RCC 7860 (cell line): ENCODE results near the gene ZDHHC24.

Experiments
- DNase-seq: peaks from one replicate; pipeline ENCODE4 v3.0.0-alpha.2; 2015; ENCODE audit warnings: low spot score
- FAIRE-seq: peaks from 2 replicates; lab custom pipeline; 2012; peaks lifted over from hg19 to GRCh38; lab: Jason Lieb, UNC

Gene ZDHHC24

DNA sequence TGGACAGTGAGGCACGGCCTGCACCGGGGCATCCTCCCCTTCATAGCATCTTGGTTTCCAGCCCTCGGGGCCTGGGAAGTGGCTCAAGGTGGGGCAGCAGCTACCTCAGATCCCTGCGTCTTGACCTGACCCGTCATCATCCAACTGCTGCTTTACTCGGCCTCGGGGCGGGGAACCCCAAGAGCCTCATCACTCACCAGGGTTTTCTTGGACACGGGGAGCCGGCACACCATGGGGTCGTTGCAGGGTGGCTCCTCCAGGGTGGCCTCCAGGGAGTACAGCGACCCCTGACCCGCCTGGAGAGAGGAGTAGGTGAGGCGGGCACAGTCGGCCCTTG, 21.9 kb upstream of the ZDHHC24 start:
- no peak for FAIRE-seq
- no peak for DNase-seq

DNA sequence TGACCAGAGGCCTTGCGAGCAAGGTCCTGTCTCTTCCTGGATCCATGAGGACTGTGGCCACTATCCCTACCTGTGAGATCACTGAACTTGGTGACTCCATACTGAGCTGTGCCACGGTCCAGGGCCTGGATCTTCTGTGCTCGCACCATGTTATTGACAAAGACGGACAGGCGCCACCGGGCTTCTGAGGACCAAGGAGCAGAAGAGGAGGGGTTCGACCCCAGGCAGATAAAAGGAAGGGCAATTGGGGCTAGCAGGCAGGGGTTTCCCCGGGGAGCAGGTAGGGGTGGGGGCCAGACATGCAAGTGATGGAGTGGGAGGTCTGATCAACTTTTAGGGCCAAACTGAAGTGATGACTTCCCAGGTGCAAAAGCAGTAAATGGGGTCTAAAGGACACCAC, 20.4 kb upstream of the ZDHHC24 start:
- no peak for DNase-seq
- no peak for FAIRE-seq

- DNase-seq (no peak), FAIRE-seq (no peak)
Measured at GRCh38 chr11:66564984-66565383, 19.1 kb upstream of the ZDHHC24 start.

GRCh38 chr11:66564538-66564937, 18.7 kb upstream of the ZDHHC24 start:
- FAIRE-seq (no peak), DNase-seq (no peak)

DNA sequence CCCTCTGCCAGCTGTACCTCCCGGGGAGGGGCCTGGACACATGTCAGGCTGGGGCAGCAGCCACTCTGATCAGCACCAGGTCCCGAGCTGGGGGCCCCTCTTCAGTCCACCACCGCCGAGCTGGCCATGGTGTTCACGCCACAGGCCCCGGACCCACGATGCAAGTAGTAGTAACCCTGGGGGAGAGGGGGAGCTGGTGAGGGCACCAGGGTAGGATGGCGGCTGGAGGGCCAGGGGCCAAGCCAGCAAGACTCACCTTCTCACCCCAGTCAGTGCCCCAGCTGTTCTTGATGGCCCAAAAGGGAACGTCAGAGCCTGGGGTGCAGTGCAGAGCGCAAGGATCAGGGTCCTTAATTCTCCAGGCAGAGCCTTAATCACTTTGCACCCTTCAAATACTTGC, 18.0 kb upstream of the ZDHHC24 start:
- FAIRE-seq (no peak), DNase-seq (no peak)

DNA sequence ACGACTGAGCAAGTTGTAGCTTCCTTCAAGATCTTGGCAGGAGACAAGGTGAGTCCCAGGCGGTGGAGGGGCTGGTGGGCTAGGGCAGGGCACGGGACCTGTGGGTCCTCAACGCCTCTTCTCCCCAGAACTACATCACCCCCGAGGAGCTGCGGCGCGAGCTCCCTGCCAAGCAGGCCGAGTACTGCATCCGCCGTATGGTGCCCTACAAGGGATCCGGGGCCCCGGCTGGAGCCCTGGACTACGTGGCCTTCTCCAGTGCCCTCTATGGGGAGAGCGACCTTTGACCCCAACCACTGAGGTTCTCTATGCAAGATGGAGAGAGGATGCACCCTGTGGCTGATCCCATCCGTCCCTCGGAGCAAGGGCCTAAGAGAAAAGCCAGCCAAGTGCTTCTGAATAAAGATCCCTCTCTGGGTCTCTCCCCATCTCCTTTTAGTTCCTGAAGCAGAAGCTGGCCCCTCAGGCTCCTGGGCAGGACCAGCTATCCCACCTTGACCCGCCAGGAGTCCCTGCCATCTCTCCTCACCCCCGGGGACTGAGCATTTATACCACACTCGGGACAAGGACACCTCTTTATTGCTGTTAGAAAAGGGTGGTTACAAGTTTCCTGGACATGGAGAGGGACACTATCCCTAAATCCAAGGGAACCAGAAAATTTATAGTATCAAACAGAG, 17.2 kb upstream of the ZDHHC24 start:
- no peak for FAIRE-seq
- DNase-seq = no peak

DNA sequence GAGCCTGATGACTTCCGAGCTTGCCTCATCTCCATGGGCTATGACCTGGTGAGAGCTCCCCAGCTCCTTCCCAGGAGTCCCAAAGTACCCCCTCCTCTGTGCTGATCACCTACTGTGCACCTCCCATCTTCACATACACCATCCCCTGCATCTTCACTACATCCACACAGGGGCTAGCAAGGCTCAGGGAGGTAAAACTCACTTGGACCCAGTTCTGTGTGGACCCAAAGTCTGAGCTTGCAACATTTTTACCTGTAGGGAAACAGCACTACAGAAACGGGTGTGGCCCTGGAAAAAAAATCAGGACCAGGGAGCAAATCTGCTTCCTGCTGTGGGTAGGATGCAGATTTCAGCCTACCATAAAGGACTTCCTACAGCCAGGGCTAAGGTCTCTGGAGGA, 16.4 kb upstream of the ZDHHC24 start:
- FAIRE-seq (no peak), DNase-seq (no peak)

- DNase-seq (no peak), FAIRE-seq (no peak)
Measured at GRCh38 chr11:66561975-66562248, 16.1 kb upstream of the ZDHHC24 start.

DNA sequence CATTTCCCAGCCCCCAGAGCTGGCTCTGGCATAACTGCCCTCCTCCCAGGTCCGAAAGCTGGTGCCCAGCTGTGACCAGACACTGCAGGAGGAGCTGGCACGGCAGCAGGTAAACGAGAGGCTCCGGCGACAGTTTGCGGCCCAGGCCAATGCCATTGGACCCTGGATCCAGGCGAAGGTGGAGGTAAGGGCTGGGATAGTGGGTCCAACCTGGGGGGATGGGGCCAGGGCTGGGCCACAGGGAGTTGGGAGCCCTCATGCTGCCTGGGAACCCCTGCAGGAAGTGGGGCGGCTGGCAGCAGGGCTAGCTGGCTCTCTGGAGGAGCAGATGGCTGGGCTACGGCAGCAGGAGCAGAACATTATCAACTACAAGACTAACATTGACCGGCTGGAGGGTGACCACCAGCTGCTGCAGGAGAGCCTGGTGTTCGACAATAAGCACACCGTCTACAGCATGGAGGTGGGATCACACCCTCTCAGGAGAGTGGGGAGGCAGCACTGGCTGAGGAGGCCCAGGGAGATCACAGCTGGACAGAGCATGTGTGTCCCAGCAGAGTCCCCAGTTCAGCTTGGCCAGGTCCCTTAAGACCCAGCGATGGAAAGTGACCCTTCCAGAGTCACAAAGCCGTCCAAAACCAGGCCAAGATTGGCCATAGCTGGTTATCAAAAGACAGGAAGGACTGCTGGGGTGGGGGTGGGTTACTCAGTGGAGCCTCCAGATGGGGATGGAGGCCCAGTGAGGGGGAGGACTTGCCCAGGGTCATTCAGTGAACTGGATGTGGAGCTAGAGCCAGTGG, 15.5 kb upstream of the ZDHHC24 start:
- DNase-seq (no peak), FAIRE-seq (no peak)

- no peak for DNase-seq
- no peak for FAIRE-seq
Measured at GRCh38 chr11:66559866-66560676, 14.2 kb upstream of the ZDHHC24 start.

DNA sequence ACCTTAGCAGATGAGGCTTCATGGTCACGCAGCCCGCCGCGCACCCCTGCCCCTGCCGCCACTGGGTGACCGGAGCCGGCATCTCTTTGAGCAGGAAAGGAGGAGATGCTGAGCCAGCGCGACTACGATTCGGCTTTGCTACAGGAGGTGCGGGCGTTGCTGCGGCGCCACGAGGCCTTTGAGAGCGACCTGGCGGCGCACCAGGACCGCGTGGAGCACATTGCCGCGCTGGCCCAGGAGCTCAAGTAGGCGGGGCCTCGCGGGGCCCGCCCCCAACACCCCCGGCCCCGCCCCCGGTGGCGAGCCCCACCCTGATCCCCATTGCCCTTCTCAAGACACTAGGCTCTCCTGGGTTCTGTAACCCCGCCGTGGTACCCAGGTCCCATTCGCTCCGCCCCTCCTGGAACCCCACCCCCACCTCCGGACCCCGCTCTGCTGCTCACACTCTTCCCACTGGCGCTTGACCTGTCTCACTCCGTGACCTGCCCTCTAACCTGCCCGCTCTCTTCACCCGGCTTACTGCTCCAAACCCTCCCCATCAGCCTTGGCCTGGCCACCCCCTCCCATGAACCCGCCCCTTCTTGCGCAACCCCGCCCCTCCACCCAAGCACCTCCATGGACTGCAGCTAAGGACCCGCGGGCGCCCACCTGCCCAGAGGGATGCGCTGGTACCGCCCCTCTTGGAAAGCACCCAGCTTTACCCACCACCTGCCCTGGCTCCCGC, 13.5 kb upstream of the ZDHHC24 start:
- FAIRE-seq = no peak

GRCh38 chr11:66557733-66558326, 12.0 kb upstream of the ZDHHC24 start:
- FAIRE-seq (no peak), DNase-seq (no peak)

More for the DNA sequence above, 13.5 kb upstream of the ZDHHC24 start:
- no peak for DNase-seq

DNA sequence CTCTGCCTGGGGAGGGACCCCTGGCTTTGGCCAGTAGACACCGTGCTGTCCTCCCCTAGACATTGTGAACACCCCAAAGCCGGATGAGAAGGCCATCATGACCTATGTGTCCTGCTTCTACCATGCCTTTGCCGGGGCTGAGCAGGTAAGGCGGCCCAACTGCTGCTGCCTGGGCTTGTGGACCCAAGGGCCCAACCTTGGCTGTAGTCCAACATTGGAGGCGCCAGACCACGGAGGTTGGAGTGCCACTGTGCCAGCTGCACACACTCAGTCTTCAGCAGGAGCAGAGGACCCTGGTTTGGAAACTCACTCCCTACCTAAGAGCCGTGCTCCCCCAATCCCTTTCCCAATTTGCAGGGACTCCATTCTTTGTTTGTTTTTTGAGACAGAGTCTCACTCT, 10.2 kb upstream of the ZDHHC24 start:
- no peak for DNase-seq
- FAIRE-seq = no peak

GRCh38 chr11:66555416-66555815, 9.6 kb upstream of the ZDHHC24 start:
- no peak for FAIRE-seq
- no peak for DNase-seq

DNA sequence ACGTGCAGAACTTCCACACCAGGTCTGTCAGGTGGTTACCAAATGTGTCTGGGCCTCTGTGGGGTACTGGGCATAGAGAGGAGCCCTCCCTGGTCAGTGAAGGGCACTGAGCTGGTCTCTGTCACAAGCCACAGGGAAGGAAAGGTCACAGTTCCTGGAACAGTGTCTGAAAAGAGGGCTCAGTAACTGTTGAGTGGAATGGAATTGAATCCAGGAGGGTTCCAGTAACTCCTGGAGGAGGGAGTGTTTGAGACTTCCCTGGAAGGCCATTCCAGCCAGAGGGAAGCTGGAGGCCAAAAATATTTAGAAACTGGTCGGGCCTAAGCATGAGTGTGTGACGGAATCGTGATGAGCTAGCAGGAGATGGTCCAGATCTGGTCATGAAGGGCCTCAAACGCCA, 8.8 kb upstream of the ZDHHC24 start:
- no peak for DNase-seq
- FAIRE-seq = no peak

DNA sequence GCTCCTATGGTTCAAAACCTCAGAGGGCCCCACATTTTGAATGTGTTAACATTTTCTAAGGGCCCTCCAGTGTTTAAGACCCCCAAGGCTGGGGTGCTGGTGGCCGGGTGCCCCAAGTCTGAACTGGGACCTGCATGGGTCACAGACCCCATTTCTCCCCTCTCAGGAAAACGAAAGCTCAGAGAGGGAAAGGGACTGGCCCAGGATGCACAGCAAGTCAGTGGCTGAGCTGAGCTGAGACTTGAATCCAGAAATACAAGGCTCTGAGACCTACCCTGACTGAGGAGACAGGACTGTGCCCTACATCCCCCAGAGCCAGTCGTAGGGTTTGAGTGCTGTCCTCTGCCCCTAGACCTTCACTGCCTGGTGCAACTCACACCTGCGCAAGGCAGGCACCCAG, 5.0 kb upstream of the ZDHHC24 start:
- FAIRE-seq (no peak), DNase-seq (no peak)

DNA sequence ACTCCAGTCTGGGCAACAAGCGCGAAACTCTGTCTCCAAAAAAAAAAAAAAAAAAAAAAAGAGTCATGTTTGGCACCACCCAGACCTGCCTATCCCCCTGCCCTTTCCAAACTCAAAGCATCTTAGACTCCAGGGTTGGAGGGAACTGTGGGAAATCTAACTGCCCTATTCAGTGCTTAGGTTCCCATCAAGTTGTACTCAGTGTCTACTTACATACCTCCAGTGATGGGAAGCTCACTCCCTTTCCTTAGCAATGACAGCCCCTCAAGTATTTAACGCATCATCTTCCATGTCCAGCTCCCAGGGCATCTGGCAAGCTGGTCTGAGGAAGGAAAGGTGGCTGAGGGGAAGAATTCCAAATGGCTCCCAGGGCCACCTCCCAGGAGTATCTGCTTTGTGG, 3.8 kb upstream of the ZDHHC24 start:
- DNase-seq (no peak), FAIRE-seq (no peak)

DNA sequence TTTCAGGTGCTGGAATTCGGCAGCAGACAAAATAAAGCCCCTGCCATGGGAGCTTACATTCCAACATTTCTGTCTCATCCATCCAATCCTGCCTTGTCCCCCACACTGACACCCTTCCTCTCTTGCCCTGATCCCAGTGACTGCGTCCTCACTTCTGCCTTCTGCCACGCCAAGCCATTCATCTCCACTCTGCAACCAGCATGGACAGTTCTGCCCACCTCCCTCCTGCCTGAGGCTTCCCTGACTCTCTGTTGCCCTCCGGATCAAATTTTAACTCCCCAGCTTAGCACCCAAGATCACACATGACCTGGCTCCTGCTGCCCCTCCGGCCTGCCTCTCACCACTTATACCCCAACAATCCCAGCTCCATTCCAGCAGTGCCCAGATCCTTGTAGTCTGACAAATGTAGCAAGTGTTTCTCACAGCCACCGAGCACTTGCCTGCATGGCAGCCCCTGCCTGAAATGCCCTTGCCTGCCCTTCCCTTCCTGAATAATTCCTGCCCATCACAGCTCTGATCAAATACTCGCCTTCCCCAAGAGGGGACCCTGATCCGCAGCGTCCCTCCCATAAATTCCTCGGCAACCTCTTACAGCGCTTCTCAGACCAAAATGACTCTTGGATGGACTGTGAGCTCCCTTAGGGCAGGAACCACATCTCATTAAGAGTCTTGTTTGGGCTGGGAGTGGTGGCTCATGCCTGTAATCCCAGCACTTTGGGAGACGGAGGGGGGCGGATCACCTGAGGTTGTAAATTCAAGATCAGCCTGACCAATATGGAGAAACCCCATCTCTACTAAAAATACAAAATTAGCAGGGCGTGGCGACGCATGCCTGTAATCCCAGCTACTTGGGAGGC, 3.2 kb upstream of the ZDHHC24 start:
- DNase-seq = no peak
- no peak for FAIRE-seq

DNA sequence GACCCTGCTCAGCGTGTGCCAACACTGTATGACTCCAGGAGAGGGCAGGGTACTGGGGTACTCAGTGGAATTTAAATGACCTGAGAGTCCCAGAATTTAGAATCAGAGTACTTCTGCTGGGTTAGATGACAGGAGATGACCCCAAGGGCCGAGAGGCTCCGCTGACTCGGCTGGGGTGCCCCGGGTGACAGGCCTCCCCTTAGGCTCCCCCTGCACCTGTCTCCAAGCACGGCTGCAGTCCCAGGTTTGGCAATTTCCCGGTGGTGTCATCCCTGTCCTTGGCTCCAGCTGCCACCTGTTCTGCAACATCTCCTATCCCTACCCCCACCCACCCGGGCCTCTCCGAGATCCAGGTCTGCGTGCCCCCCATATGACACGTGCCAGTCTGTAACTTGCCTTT, 2.2 kb upstream of the ZDHHC24 start:
- FAIRE-seq (no peak), DNase-seq (no peak)

DNA sequence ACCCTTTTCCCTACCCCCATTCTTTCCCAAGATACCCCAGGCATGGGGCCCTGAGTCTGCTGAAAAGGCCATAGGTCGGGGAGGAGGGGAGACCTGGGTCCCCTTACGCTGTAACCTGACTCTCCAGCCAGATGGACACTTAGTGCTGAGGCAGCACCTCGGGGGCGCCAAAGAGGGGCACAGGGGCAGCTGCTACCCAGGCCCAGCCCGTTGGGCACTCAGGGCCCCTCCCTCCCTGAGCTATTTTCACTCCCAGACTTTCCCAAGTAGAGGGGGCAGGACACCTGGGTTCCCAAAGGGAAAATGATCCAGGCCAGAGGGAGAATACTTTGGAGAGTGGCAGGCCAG, 1.8 kb upstream of the ZDHHC24 start:
- DNase-seq (no peak), FAIRE-seq (no peak)
